HK-2 (cell line): ENCODE results near the gene PKNOX2.
"Not testable (repeated sequence)": the region's sequence is repeated elsewhere in the genome, so short reads cannot be mapped to it uniquely, and the experiment has no call there.

Experiments
- DNase-seq: peaks from one replicate; pipeline ENCODE4 v3.0.0-alpha.2; 2018; ENCODE audit not compliant: unreplicated experiment

The PKNOX2 gene

GRCh38 chr11:125207866-125208425 is 43.4 kb downstream of the PKNOX2 start:
- DNase-seq, result no peak

- DNase-seq, result no peak
Measured at GRCh38 chr11:125210066-125210465, 45.5 kb downstream of the PKNOX2 start.

GRCh38 chr11:125211191-125211947 is 46.8 kb downstream of the PKNOX2 start:
- DNase-seq, result no peak

- DNase-seq, result no peak
Measured at GRCh38 chr11:125211948-125212340, 47.4 kb downstream of the PKNOX2 start.

- DNase-seq, result no peak
Measured at GRCh38 chr11:125214601-125215565, 50.3 kb downstream of the PKNOX2 start.

- no peak for DNase-seq
Measured at GRCh38 chr11:125215976-125216375, 51.4 kb downstream of the PKNOX2 start.

- DNase-seq, result no peak
Measured at GRCh38 chr11:125218336-125218735, 53.8 kb downstream of the PKNOX2 start.

- DNase-seq, result no peak
Measured at GRCh38 chr11:125221461-125221860, 56.9 kb downstream of the PKNOX2 start.

GRCh38 chr11:125222494-125222893 is 57.9 kb downstream of the PKNOX2 start:
- DNase-seq, result no peak

GRCh38 chr11:125223161-125223560 is 58.6 kb downstream of the PKNOX2 start:
- DNase-seq, result not testable (repeated sequence)

- no peak for DNase-seq
Measured at GRCh38 chr11:125223901-125224361, 59.4 kb downstream of the PKNOX2 start.

- DNase-seq, result no peak
Measured at GRCh38 chr11:125224391-125225021, 60.0 kb downstream of the PKNOX2 start.

- DNase-seq, result no peak
Measured at GRCh38 chr11:125225401-125225800, 60.9 kb downstream of the PKNOX2 start.

- DNase-seq, result no peak
Measured at GRCh38 chr11:125226031-125226430, 61.5 kb downstream of the PKNOX2 start.

GRCh38 chr11:125226706-125227105 is 62.2 kb downstream of the PKNOX2 start:
- DNase-seq, result no peak

- DNase-seq, result no peak
Measured at GRCh38 chr11:125227151-125227550, 62.6 kb downstream of the PKNOX2 start.

GRCh38 chr11:125228445-125228844 is 63.9 kb downstream of the PKNOX2 start:
- DNase-seq, result no peak

- DNase-seq, result no peak
Measured at GRCh38 chr11:125228993-125229392, 64.4 kb downstream of the PKNOX2 start.

GRCh38 chr11:125229916-125230315 is 65.4 kb downstream of the PKNOX2 start:
- no peak for DNase-seq

GRCh38 chr11:125233116-125233515 is 68.6 kb downstream of the PKNOX2 start:
- no peak for DNase-seq

- no peak for DNase-seq
Measured at GRCh38 chr11:125233736-125234275, 69.3 kb downstream of the PKNOX2 start.

GRCh38 chr11:125235071-125235471 is 70.5 kb downstream of the PKNOX2 start:
- DNase-seq, result no peak
